ENCODE results near the gene SCAMP4.
"Not testable (repeated sequence)": the region's sequence is repeated elsewhere in the genome, so short reads cannot be mapped to it uniquely, and the experiment has no call there.

DNA sequence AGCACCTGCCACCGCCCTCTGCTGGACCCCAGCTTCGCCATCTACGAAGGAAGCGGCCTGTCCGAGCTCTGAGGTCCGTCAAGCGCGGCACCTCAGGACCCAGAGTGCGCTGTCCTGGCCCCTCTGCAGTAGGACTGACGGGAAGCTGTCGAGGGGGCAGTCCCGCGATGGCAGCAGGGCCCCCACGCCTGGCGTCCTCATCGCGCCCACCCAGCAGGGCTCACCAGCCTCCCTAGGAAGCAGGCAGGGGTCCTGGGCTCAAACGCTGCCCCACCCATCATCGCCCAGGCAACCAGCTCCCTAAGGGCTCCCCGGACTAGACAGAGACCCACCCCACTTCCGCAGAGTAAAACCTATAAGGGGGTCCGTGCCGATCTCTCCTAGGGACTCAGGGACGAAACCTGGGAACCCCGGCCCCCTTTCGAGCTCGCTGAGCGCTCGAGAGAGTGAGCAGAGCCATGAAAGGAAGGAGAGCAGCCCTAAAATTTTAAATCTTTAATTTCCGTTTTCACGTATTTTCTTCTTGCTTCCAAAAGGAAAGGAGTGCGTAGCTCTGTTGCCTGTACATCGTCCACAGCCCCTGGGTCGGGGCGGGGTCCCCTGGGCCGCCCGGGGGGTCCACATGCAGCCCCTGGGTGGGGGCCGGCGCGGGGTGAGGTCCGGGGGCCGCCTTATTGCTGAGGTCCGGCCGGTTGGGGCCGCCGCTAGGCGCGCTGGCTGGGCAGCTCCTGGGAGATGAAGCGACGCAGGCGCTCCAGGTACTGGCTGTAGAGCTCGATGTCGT, 28.5 kb upstream of the SCAMP4 start:
- TF ChIP-seq, protein P1, sequence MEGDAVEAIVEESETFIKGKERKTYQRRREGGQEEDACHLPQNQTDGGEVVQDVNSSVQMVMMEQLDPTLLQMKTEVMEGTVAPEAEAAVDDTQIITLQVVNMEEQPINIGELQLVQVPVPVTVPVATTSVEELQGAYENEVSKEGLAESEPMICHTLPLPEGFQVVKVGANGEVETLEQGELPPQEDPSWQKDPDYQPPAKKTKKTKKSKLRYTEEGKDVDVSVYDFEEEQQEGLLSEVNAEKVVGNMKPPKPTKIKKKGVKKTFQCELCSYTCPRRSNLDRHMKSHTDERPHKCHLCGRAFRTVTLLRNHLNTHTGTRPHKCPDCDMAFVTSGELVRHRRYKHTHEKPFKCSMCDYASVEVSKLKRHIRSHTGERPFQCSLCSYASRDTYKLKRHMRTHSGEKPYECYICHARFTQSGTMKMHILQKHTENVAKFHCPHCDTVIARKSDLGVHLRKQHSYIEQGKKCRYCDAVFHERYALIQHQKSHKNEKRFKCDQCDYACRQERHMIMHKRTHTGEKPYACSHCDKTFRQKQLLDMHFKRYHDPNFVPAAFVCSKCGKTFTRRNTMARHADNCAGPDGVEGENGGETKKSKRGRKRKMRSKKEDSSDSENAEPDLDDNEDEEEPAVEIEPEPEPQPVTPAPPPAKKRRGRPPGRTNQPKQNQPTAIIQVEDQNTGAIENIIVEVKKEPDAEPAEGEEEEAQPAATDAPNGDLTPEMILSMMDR (IDR thresholded peaks at IDR 0.05): not testable (repeated sequence)
- TF ChIP-seq POLR2A (IDR thresholded peaks at IDR 0.05): not testable (repeated sequence)

Measured in esophagus squamous epithelium (tissue), 4 donors.